Body of pancreas (tissue), 4 donors: Measurements from ENCODE around the gene FREM1.

Experiments used
- POLR2A ChIP-seq, 3 donors: fragments of 450-650 bp; IDR thresholded peaks; one replicate each; pipeline ENCODE4 v1.6.1; 2016; ENCODE audit warnings: antibody characterized with exemption in 3 of 3, mild to moderate bottlenecking in 2 of 3
- TF ChIP-seq, protein P1 (sequence below), 7 experiments: fragments of 450-650 bp in 4 of 7; fragments of 200-600 bp in 3 of 7; sonication (generic) in 3 of 7; IDR thresholded peaks; one replicate each; pipeline ENCODE4 v1.5.1; 2016 to 2019; ENCODE audit warnings: antibody characterized with exemption in 7 of 7

DNA sequence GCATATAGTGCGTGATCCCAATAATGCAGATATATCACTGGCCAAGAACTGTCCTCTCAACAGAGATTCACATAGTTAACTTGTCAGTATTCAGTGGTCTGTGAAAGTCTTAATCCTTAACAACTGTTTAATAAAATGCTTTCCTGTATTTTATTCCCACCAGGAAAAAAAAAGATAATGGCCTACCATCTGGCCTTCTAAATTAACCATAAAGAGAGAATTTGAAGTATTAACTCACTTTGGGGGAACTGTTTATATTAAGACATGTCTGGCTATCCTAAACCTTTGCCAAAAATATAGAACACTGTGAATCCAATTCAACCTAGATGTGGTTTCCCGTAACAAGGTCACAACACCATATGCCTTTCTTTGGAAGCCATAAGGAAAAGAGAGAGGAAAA, 818 bp upstream of the FREM1 start:
- TF ChIP-seq, protein P1, sequence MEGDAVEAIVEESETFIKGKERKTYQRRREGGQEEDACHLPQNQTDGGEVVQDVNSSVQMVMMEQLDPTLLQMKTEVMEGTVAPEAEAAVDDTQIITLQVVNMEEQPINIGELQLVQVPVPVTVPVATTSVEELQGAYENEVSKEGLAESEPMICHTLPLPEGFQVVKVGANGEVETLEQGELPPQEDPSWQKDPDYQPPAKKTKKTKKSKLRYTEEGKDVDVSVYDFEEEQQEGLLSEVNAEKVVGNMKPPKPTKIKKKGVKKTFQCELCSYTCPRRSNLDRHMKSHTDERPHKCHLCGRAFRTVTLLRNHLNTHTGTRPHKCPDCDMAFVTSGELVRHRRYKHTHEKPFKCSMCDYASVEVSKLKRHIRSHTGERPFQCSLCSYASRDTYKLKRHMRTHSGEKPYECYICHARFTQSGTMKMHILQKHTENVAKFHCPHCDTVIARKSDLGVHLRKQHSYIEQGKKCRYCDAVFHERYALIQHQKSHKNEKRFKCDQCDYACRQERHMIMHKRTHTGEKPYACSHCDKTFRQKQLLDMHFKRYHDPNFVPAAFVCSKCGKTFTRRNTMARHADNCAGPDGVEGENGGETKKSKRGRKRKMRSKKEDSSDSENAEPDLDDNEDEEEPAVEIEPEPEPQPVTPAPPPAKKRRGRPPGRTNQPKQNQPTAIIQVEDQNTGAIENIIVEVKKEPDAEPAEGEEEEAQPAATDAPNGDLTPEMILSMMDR (IDR thresholded peaks at IDR 0.05) = no peak
- TF ChIP-seq POLR2A (IDR thresholded peaks at IDR 0.05) = no peak
